Measurements from ENCODE around the gene UTP14C. TPM values are rescaled to one million over a fixed set of nuclear protein-coding genes. Genes with fewer than 3 reads are reported as not detected.

The UTP14C gene
- total RNA-seq, 2 experiments from 2014 or later: 1.3 to 1.9 TPM

- POLR2A ChIA-PET: no interaction called here
- no peak for TF ChIP-seq CTCF (IDR thresholded peaks at IDR 0.05)
- H3K36me3 ChIP-seq (ENCODE audit: insufficient read depth, low read length): no peaks in the 10 kb centered on the region
- Mint-ChIP-seq H3K27me3 (peaks cover 8% of the 10 kb centered on the region), H3K4me1 (ENCODE audit: low read depth) (peaks cover 4% of the 10 kb centered on the region), H3K4me3 (no peak overlapping the region), H3K27ac (no peak overlapping the region), H3K9me3 (no peaks in the 10 kb centered on the region), H3K36me3 (ENCODE audit: low read depth) (no peaks in the 10 kb centered on the region)
- no peaks in the 10 kb centered on the region for H3K4me1 ChIP-seq (ENCODE audit: insufficient read depth, low read length)
- H3K4me3 ChIP-seq (ENCODE audit: low read length): no peak overlapping the region
- CTCF ChIA-PET: no interaction called here
- DNase-seq (no peak), ATAC-seq (ENCODE audit: poor library complexity) (no peak)
- no peak overlapping the region for H3K27ac ChIP-seq (ENCODE audit: low read depth in 1 of 2, low read length in 2 of 2)
- peaks cover 0 to 4% of the 10 kb centered on the region in 2 experiments for H3K27me3 ChIP-seq (ENCODE audit: control insufficient read depth in 1 of 2, insufficient read depth in 2 of 2, low read length in 2 of 2)
- H3K9me3 ChIP-seq (ENCODE audit: control insufficient read depth in 1 of 2, insufficient read depth in 1 of 2, low read length in 2 of 2): no peaks in the 10 kb centered on the region
- intact Hi-C loops (cut with DNase I, micrococcal nuclease): no loop called here
Measured at GRCh38 chr13:51997186-51997585, 27.3 kb upstream of the UTP14C start.

- H3K9me3 Mint-ChIP-seq: no peaks in the 10 kb centered on the region
- H3K27me3 Mint-ChIP-seq: peaks cover 8% of the 10 kb centered on the region
- POLR2A ChIA-PET: no interaction called here
- no peak for TF ChIP-seq CTCF (IDR thresholded peaks at IDR 0.05)
- H3K36me3 Mint-ChIP-seq (ENCODE audit: low read depth): no peaks in the 10 kb centered on the region
- DNase-seq: no peak
- Histone ChIP-seq H3K4me3 (ENCODE audit: low read length) (no peak overlapping the region), H3K4me1 (ENCODE audit: insufficient read depth, low read length) (no peaks in the 10 kb centered on the region), H3K27me3 (ENCODE audit: control insufficient read depth in 1 of 2, insufficient read depth in 2 of 2, low read length in 2 of 2) (peaks cover 0 to 4% of the 10 kb centered on the region in 2 experiments), H3K36me3 (ENCODE audit: insufficient read depth, low read length) (no peaks in the 10 kb centered on the region), H3K9me3 (ENCODE audit: control insufficient read depth in 1 of 2, insufficient read depth in 1 of 2, low read length in 2 of 2) (no peaks in the 10 kb centered on the region), H3K27ac (ENCODE audit: low read depth in 1 of 2, low read length in 2 of 2) (no peak overlapping the region)
- ATAC-seq (ENCODE audit: poor library complexity): no peak
- H3K27ac Mint-ChIP-seq: no peak overlapping the region
- peaks cover 4% of the 10 kb centered on the region for H3K4me1 Mint-ChIP-seq (ENCODE audit: low read depth)
- H3K4me3 Mint-ChIP-seq: no peak overlapping the region
- CTCF ChIA-PET: interaction anchor here (0.6 kb wide), 1 partner anchor 79 kb away, joined by 3 read pairs; no protein-coding TSS in a partner anchor
- intact Hi-C loops (cut with DNase I, micrococcal nuclease): no loop called here
Measured at GRCh38 chr13:51997641-51998330, 26.7 kb upstream of the UTP14C start.

GRCh38 chr13:51998723-51999509, 25.6 kb upstream of the UTP14C start:
- POLR2A ChIA-PET: no interaction called here
- no peaks in the 10 kb centered on the region for H3K9me3 Mint-ChIP-seq

More at GRCh38 chr13:51998723-51999509, 25.6 kb upstream of the UTP14C start:
- no peaks in the 10 kb centered on the region for H3K4me1 ChIP-seq (ENCODE audit: insufficient read depth, low read length)
- H3K9me3 ChIP-seq (ENCODE audit: control insufficient read depth in 1 of 2, insufficient read depth in 1 of 2, low read length in 2 of 2): no peaks in the 10 kb centered on the region
- intact Hi-C loops (cut with DNase I, micrococcal nuclease): no loop called here
- no peaks in the 10 kb centered on the region for H3K36me3 Mint-ChIP-seq (ENCODE audit: low read depth)
- H3K27me3 ChIP-seq (ENCODE audit: control insufficient read depth in 1 of 2, insufficient read depth in 2 of 2, low read length in 2 of 2): peaks cover 0 to 4% of the 10 kb centered on the region in 2 experiments
- CTCF ChIA-PET: interaction anchor here (0.6 to 1.4 kb wide), 3 partner anchors 80 to 713 kb away, joined by 3 read pairs; no protein-coding TSS in a partner anchor
- ATAC-seq (ENCODE audit: poor library complexity): no peak
- peaks cover 8% of the 10 kb centered on the region for H3K27me3 Mint-ChIP-seq
- H3K36me3 ChIP-seq (ENCODE audit: insufficient read depth, low read length): no peaks in the 10 kb centered on the region
- H3K27ac Mint-ChIP-seq: no peak overlapping the region
- H3K4me3 Mint-ChIP-seq: no peak overlapping the region
- TF ChIP-seq CTCF (IDR thresholded peaks at IDR 0.05): no peak
- no peak overlapping the region for H3K4me3 ChIP-seq (ENCODE audit: low read length)
- no peak for DNase-seq
- peaks cover 4% of the 10 kb centered on the region for H3K4me1 Mint-ChIP-seq (ENCODE audit: low read depth)
- H3K27ac ChIP-seq (ENCODE audit: low read depth in 1 of 2, low read length in 2 of 2): no peak overlapping the region
